Natural killer cell (primary cell): Measurements from ENCODE around the gene NRGN. TPM values are rescaled to one million over a fixed set of nuclear protein-coding genes. Genes with fewer than 3 reads are reported as not detected.
A peak's percentile ranks its signal among the peaks of the same experiment; 100 is the strongest.

Experiments
- ATAC-seq, 3 donors: fragments of 150-1000 bp in 2 of 3; fragments of 200-7000 bp in 1 of 3; cut with Tn5 transposase; 1 replicate in 1 of 3; 2 replicates in 2 of 3; pipeline ENCODE4 v1.10.0; 2021; ENCODE audit warnings: mild to moderate bottlenecking in 2 of 3, moderate library complexity in 2 of 3
- DNase-seq, 2 donors: peaks; one replicate each; pipeline versions ENCODE4 v3.0.0 to v3.0.0-alpha.2; 2013 to 2021; ENCODE audit warnings: mixed read lengths in 1 of 2
- H3K27ac ChIP-seq: one replicate; pipeline ENCODE4 v1.5.1; 2013; ENCODE audit warnings: mild to moderate bottlenecking, low read length
- H3K27me3 ChIP-seq: one replicate; pipeline ENCODE4 v1.6.1; 2013; ENCODE audit warnings: low read length; ENCODE audit not compliant: control insufficient read depth, insufficient read depth
- H3K36me3 ChIP-seq: one replicate; pipeline ENCODE4 v1.6.1; 2013; ENCODE audit warnings: low read length; ENCODE audit not compliant: control insufficient read depth, insufficient read depth
- H3K4me1 ChIP-seq: one replicate; pipeline ENCODE4 v1.6.1; 2013; ENCODE audit warnings: low read length; ENCODE audit not compliant: control insufficient read depth, insufficient read depth
- H3K4me3 ChIP-seq: one replicate; pipeline ENCODE4 v1.5.1; 2013; ENCODE audit warnings: low read length
- H3K9me3 ChIP-seq: one replicate; pipeline ENCODE4 v1.6.1; 2013; ENCODE audit warnings: low read length; ENCODE audit not compliant: control insufficient read depth, insufficient read depth
- H3K27ac Mint-ChIP-seq, 2 donors: one replicate each; pipeline ENCODE4 v1.8.0; 2022; ENCODE audit warnings: mild to moderate bottlenecking in 2 of 2, mixed read lengths in 2 of 2, moderate library complexity in 1 of 2
- H3K27me3 Mint-ChIP-seq, 2 donors: one replicate each; pipeline ENCODE4 v1.8.0; 2022; ENCODE audit warnings: low read depth in 2 of 2, mixed read lengths in 2 of 2
- H3K36me3 Mint-ChIP-seq: one replicate; pipeline ENCODE4 v1.8.0; 2022; ENCODE audit warnings: mixed read lengths
- H3K4me1 Mint-ChIP-seq, 2 donors: one replicate each; pipeline ENCODE4 v1.8.0; 2022; ENCODE audit warnings: mixed read lengths in 2 of 2
- H3K4me3 Mint-ChIP-seq: one replicate; pipeline ENCODE4 v1.8.0; 2022; ENCODE audit warnings: mild to moderate bottlenecking, moderate library complexity, mixed read lengths
- H3K9me3 Mint-ChIP-seq, 2 donors: one replicate each; pipeline ENCODE4 v1.8.0; 2022; ENCODE audit warnings: mixed read lengths in 2 of 2
- WGBS: methylation state at CpG from one replicate; pipeline ENCODE4 v1.1.7; 2013; ENCODE audit warnings: missing lambda C conversion rate; ENCODE audit not compliant: insufficient coverage; 5-methylcytosine and 5-hydroxymethylcytosine counted together
- intact Hi-C: fragments of 100-400 bp; cut with micrococcal nuclease; formaldehyde crosslinking; loops from one replicate; pipeline ENCODE4 v1.14.2; 2022
- total RNA-seq, 4 donors: library from RNA; stranded (reverse); fragments of 120-200 nt in 1 of 4; gene quantifications; one replicate each; pipeline versions ENCODE4 v1.2.3 to v1.2.4, GENCODE V29; 2013 to 2022
- TF ChIP-seq, protein P1 (sequence below): fragments of 200-600 bp; IDR thresholded peaks from one replicate; pipeline ENCODE4 v1.8.0; 2022; ENCODE audit warnings: antibody characterized with exemption

The NRGN gene
- total RNA-seq, 3 donors from 2014 or later (not counting 1 experiment from before 2014, with no cell fraction given): 11.1 to 70.9 (median 28.4) TPM

DNA sequence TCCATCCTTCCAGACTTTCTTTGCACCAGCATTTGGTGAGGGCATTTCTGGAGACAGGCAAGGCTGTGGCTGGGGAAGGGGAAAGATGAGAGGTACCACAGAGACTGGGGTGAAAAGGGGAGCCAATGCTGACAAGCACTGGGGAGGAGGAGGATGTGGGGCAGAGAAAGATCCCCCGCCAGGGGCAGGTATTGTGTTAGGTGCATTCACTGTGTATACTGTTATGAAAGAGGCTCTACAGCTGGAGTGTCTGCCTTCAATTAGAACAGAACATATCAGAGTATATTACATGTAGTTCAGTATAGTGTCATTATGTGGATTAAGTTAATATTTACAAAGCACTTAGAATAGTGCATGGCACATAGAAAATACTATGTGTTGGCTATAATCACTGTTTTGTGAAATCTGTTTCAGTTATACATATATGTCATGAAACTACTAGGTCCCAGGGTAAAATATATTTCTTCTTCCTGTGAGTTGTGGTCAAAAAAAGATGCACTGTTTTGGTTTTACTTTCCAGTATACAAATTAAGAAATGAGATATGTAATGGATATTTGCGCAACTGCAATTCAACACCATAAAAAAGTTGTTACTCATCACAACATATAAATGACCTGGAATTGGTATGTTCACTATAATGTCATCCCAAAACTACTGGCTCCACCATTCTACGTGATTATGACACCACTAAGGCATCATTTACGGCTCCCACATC is 52.0 kb downstream of the NRGN start:
- Histone ChIP-seq H3K4me3 (no peak overlapping the region), H3K27ac (no peak overlapping the region), H3K4me1 (no peaks in the 10 kb centered on the region), H3K9me3 (no peaks in the 10 kb centered on the region), H3K36me3 (no peaks in the 10 kb centered on the region), H3K27me3 (no peaks in the 10 kb centered on the region)
- ATAC-seq (peak in 2 of 3 donors; percentile 15 to 45), DNase-seq (no peak)
- H3K4me3 Mint-ChIP-seq: no peak overlapping the region
- 77% methylated on average over 3 of the region's 4 CpGs for whole genome bisulfite sequencing
- peak overlapping the region; percentile 15 to 32 for H3K27ac Mint-ChIP-seq
- TF ChIP-seq, protein P1, sequence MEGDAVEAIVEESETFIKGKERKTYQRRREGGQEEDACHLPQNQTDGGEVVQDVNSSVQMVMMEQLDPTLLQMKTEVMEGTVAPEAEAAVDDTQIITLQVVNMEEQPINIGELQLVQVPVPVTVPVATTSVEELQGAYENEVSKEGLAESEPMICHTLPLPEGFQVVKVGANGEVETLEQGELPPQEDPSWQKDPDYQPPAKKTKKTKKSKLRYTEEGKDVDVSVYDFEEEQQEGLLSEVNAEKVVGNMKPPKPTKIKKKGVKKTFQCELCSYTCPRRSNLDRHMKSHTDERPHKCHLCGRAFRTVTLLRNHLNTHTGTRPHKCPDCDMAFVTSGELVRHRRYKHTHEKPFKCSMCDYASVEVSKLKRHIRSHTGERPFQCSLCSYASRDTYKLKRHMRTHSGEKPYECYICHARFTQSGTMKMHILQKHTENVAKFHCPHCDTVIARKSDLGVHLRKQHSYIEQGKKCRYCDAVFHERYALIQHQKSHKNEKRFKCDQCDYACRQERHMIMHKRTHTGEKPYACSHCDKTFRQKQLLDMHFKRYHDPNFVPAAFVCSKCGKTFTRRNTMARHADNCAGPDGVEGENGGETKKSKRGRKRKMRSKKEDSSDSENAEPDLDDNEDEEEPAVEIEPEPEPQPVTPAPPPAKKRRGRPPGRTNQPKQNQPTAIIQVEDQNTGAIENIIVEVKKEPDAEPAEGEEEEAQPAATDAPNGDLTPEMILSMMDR: no peak
- peaks cover 25 to 34% of the 10 kb centered on the region in 2 donors for H3K4me1 Mint-ChIP-seq
- H3K9me3 Mint-ChIP-seq: no peaks in the 10 kb centered on the region
- H3K36me3 Mint-ChIP-seq: no peaks in the 10 kb centered on the region
- intact Hi-C loops: no loop called here
- no peaks in the 10 kb centered on the region for H3K27me3 Mint-ChIP-seq

DNA sequence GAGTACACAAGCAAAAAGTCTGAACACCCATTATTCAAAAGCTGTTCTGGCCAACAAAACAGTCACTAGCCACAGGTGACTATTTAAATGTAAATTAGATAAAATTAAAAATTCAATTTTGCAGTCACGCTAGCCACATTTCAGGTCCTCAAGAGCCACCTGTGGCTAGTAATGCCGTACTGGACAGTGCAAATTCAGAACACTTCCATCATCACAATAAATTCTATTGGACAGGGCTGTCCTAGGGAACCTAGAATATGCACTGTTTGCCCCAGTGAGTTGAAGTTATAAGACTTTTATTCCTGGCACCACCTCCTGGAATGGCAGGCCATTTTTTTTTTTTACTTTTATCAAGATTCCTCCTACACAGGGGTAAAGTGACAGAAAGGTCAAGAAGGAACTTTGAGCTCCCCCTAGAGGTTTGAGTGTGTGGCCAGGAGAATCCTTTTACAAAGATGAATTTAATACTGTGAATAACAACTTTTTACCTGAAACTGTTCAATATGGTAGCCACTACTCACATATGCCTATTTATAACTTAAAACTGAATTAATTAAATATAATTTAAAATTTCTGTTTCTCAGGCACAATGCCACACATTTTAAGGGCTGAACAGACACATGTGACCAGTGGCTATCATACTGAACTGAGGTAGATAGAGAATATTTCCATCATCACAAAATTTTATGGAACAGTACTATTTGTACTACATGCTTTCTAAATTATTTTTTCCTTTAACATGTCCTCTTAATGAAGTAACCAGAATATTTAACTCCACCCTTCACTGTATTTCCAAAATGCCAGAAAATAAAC is 53.9 kb downstream of the NRGN start:
- peak in 2 of 3 donors; percentile 71 to 77 for ATAC-seq
- intact Hi-C loops: loop anchor here (1.0 kb wide), 1 partner anchor 124 kb away; no protein-coding TSS in a partner anchor

DNA sequence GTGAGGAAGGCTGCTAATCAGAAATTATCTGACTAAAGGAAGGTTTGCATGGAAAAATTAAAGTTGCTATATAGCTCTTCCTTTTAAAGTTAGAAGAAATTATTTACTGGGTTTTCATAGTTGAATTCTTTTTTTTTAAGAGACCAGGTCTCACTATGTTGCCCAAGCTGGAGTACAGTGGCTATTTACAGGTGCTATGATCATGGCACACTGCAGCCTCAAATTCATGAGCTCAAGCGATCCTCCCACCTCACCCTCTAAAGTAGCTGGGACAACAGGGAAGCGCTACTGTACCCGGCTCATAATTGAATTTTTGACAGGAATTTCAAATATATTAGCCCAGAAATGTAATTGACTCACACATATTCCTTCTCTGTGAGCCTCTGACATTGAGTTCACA is 56.6 kb downstream of the NRGN start:
- Histone ChIP-seq H3K27me3 (no peaks in the 10 kb centered on the region), H3K27ac (no peak overlapping the region), H3K36me3 (no peaks in the 10 kb centered on the region), H3K4me3 (no peak overlapping the region), H3K9me3 (no peaks in the 10 kb centered on the region), H3K4me1 (peaks cover 13% of the 10 kb centered on the region)
- no peaks in the 10 kb centered on the region for H3K36me3 Mint-ChIP-seq
- intact Hi-C loops: no loop called here
- no peak overlapping the region for H3K4me3 Mint-ChIP-seq
- 95% methylated on average over 3 of the region's 3 CpGs for WGBS
- TF ChIP-seq, protein P1: no peak
- H3K27me3 Mint-ChIP-seq: no peaks in the 10 kb centered on the region
- H3K27ac Mint-ChIP-seq: no peak overlapping the region
- ATAC-seq: no peak
- DNase-seq: no peak
- no peaks in the 10 kb centered on the region for H3K9me3 Mint-ChIP-seq
- peaks cover 34 to 40% of the 10 kb centered on the region in 2 donors for H3K4me1 Mint-ChIP-seq

More for the DNA sequence above, 53.9 kb downstream of the NRGN start:
- H3K4me3 Mint-ChIP-seq: no peak overlapping the region
- Histone ChIP-seq H3K36me3 (no peaks in the 10 kb centered on the region), H3K27me3 (no peaks in the 10 kb centered on the region), H3K4me1 (no peaks in the 10 kb centered on the region), H3K27ac (no peak overlapping the region), H3K9me3 (no peaks in the 10 kb centered on the region), H3K4me3 (no peak overlapping the region)
- DNase-seq: peak in 1 of 2 donors; percentile 70
- H3K4me1 Mint-ChIP-seq: peaks cover 33 to 42% of the 10 kb centered on the region in 2 donors
- no peaks in the 10 kb centered on the region for H3K9me3 Mint-ChIP-seq
- no peaks in the 10 kb centered on the region for H3K27me3 Mint-ChIP-seq
- TF ChIP-seq, protein P1: peak; percentile 79
- no peak overlapping the region for H3K27ac Mint-ChIP-seq
- 91% methylated on average over 2 of the region's 2 CpGs for WGBS
- no peaks in the 10 kb centered on the region for H3K36me3 Mint-ChIP-seq

Other genes starting within 250 kb of the NRGN start
- gene OR8B12, start 196.3 kb upstream of the NRGN start, total RNA-seq: not detected
- not detected for gene OR8A1, start 169.9 kb upstream of the NRGN start, total RNA-seq
- not detected for gene PANX3, start 128.5 kb upstream of the NRGN start, total RNA-seq
- gene TBRG1, start 117.1 kb upstream of the NRGN start, total RNA-seq: 10 to 100 TPM; 62.9 to 68.6 (median 68.3) TPM
- gene SIAE, start 66.2 kb upstream of the NRGN start, total RNA-seq: 1 to 10 TPM; 2.5 to 5.4 (median 2.5) TPM
- under 1 TPM; 0.35 to 0.45 (median 0.35) TPM for gene SPA17, start 66.0 kb upstream of the NRGN start, total RNA-seq
- not detected for gene VSIG2, start 12.3 kb downstream of the NRGN start, total RNA-seq
- 1 to 10 TPM; 1.2 to 2.2 (median 1.5) TPM for gene ESAM, start 22.3 kb downstream of the NRGN start, total RNA-seq
- gene MSANTD2, start 60.5 kb downstream of the NRGN start, total RNA-seq: 10 to 100 TPM; 10.1 to 14.1 (median 13.3) TPM
- 10 to 100 TPM; 16.9 to 23.8 (median 22.7) TPM for gene ROBO3, start 125.5 kb downstream of the NRGN start, total RNA-seq
- not detected for gene ROBO4, start 157.9 kb downstream of the NRGN start, total RNA-seq
- not detected for gene HEPN1, start 179.3 kb downstream of the NRGN start, total RNA-seq
- not detected for gene HEPACAM, start 196.1 kb downstream of the NRGN start, total RNA-seq
- 1 to 10 TPM; 3.8 to 4.7 (median 3.9) TPM for gene CCDC15, start 214.3 kb downstream of the NRGN start, total RNA-seq